ENCODE data around the gene ZBTB26.
"Not testable (repeated sequence)": the region's sequence is repeated elsewhere in the genome, so short reads cannot be mapped to it uniquely, and the experiment has no call there.

Gene ZBTB26

DNA sequence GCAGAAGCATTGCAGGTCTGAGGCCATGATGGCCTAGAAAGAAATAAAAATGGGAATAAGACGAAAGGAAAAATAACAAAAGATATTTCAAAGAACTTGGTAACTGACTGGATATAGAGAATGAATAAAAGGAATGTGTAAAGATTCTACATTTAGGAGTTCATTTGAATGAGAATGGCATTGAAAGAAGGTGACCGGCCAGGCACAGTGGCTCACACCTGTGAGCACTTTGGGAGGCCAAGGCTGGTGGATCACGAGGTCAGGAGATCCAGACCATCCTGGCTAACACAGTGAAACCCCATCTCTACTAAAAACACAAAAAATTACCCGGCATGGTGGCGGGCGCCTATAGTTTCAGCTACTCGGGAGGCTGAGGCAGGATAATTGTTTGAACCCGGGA, 8.6 kb downstream of the ZBTB26 start:
- no peak for DNase-seq

DNA sequence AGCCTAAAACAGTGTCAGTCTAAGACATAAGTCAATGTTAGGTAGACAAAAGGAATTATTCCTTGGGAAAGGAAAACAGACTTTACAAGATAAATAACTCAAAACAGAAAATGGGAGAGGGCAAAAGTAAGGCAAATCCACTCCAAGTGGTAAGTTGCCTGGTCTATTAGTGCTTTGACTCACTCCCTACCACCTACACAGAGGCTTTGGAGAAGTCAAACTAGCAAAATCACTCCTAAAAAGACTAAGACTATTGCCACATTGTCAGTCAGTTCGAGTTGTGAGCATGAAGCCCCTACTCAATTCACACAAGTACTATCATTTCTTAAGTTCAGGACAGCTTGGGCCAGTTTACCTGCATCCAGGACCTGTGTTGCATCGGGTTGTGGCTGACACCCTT, 13.0 kb downstream of the ZBTB26 start:
- no peak for DNase-seq

DNA sequence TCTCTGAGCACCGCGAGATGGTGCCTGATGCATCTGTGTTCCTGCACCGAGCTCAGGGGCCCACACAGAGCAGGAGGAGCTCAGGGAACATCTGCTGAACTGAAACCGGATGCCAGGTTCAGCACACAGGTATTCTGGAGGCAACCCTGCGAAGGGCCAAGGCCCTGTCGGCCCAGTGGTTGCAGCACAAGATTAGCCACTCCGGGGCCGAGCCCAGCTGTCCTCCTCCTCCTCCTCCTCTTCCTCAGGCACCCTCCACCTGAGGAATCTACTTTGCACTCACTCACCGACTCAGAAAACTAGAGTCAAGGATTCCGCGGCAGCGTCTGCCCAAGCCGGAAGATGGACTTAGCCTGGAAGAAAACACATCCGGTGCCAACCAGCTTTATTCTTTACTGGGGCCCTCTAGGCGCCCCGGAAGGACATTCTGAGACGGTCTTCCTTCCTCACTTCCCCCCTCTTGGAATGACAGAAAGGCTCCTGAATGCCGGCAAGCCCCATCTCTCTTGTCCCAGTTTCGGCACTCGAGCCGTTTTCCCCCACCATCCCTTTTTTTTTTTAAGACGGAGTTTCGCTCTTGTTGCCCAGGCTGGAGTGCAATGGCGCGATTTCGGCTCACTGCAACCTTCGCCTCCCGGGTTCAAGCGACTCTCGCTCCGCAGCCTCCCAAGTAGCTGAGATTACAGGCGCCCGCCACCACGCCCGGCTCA, 18.2 kb downstream of the ZBTB26 start, which contains the start of gene ZBTB6:
ZBTB6 (minus strand) TSS at position 360 of the 710 bp plus-strand sequence. CDS start 1,251 bp downstream, outside the sequence.
- DNase-seq, result peak; percentile 63 to 94

DNA sequence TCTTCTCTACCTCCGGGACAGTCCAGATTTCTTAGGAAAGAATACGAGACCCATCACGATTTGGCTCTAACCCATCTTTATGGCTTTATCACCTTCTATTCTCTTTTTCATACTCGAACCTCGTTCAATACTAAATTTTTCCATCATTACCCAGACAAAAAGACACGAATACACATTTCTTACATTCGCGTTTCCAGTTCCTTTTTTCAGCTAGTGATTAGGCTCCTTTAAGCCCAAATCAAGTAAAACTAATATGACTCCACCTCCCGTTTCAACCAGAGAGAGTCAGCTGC, 18.7 kb downstream of the ZBTB26 start:
- DNase-seq, result no peak

DNA sequence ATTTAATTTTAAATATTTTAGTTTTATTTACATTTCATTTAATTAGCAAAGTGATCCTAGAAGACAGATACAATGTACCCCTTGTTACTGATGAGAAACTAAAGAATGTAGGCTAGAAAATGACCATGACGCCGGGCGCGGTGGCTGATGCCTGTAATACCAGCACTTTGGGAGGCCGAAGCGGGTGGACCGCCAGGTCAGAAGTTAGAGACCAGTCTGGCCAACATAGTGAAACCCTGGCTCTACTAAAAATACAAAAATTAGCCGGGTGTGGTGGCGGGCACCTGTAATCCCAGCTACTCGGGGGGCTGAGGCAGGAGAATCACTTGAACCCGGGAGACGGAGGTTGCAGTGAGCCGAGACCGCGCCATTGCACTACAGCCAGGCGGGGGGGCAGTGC, 25.2 kb downstream of the ZBTB26 start:
- not testable (repeated sequence) for DNase-seq

DNA sequence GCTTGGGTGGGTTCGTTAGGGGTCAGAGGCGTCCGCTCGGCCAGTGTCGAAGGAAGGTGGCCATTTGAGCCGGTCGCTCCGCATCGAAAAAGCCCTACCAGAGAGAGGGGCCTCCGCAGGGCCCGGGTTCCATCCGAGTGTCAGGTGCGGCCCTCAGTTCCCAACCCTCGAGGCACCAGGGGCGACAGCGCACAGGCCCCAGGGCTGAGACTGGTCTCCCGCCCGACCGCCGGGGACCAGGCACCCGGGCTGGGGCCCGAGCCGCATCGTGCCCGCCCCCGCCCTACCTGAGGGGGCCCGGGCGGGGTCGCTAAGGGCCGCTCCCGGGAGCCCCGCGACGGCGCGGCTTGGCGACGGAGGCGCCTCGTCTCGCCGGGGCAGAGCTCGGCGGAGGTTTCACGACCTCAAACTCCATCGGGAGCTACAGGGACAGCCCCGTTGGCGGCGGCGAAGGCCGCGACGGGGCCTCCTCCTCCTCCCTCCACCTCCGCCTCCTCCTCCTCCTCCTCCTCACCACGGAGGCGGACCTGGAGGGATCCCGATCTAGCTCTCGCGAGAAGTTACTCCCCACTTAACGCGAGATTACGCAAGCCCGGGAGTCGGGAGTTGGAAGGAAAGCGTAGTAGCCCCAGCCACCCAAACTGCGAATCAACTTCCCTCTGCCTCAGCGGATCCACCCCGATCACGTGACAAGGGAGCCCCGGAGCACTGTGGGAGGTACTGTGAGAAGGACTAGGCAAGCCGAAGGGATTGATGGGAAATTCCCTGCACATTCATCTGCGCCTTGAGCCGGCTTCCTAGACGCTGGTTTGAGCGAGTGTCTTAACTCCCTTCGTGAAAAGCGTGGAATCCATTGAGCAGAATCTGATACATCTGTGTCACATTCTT, 26.2 kb downstream of the ZBTB26 start, which contains the start of gene RC3H2:
RC3H2 (minus strand) TSS at position 537 of the 888 bp plus-strand sequence. CDS start 7,850 bp downstream, outside the sequence.
- peak; percentile 100 for DNase-seq

DNA sequence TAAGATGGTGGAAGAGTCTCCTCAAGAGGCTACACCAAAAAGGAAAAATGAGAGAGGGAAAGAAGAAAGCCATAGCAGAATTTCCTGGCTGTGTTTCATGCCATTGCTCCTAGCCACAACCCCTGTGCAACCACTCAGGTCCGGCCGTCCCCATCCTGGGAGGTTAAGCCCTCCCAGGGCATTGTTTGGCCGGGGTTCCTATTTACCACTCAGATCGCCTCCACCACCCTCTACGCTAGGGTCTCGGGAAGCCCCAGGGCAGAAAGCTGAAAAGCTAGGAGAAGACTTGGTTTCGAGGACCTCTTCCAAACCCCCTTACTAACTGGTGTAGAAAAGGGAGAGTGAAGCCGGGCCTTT, 26.9 kb downstream of the ZBTB26 start:
- peak; percentile 32 to 68 for DNase-seq

DNA sequence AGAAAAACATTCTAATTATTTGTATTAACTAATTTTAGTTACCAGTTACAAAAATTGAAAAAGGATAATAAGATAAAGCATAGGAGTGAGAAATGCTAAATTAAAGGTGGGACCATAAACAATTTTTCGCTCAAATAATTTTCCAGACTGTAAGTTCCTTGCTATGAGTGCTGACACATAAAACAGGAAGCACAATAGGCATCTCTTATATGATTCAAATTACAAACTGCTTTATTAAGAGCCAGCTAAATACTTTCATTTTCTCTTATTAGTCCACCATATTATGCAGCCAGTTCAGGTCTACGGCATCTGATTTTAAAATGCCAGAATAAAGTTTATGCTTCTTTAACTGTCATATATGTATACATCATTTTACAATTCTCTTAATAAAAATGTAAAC, 30.5 kb downstream of the ZBTB26 start:
- DNase-seq, result no peak

DNA sequence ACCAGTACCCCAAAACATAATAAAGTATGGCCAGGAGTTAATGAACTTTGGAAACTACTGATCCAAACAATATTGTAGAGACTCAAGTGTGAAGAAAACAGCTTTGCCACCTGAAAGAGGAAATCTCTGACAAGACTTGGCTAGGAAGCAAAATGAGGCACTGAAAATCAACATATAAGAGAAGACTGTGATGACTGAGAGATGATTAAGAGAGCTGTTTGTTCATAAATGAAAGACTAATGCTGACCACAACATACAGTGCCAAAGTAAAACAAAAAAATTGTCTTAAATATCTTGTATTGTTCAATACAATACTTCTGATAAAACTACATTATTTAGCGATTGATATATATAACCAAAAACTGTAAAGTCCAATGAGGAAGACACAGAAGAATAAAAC, 33.3 kb downstream of the ZBTB26 start:
- DNase-seq, result no peak

DNA sequence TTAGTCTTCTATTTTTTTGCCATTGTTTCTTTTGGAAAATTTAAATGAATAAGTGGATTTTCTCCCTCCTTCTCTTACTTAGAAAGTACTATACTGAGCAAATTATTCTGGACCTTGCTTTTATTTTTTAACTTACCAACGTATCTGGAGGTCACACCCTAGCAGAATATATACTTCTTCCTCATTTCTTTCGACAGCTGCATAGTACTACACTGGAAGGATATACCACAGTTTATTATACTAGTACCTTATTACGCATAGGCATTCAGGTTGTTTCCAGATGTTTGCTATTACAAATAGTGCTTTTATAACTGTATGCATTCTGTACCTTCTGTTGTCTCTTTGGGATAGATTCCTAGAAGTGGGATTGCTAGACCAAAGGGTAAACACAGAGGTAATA, 42.8 kb downstream of the ZBTB26 start:
- DNase-seq, result no peak

DNA sequence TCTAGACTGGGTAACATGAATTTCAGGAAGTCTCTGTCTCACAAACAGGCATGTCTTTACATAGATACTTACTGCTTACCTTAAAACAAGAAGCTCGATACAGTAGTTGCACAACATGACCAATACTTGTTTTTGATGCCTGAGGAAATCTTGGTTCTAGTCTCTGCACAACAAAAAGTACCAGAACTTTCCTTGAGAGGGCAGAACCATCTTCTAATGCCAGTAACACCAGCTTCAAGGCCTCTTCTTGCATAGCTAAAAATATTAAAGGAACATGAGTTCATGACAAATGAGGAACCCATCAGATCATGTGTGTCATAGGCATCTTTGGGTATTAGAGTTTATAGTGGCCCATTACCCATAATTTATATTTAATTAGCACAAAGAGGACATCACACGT, 48.2 kb downstream of the ZBTB26 start:
- DNase-seq, result no peak

DNA sequence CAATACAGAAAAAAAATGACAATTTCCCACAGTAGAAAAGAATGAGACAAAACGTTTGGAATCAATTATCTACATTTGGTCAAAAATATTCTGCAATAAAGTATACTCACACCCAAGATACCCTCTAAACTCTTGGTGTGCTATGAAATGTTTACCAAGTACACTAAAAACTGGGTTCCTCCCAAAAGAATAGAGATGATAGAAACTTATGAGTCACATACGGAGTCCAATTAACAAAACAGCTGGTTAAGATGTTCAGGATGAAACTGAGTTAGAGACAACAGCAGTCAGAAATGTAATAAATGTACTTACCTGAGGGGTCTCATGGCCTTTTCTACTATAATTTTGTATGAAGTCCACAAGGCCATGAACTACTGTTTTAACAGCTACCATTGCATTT, 51.9 kb downstream of the ZBTB26 start:
- no peak for DNase-seq

DNA sequence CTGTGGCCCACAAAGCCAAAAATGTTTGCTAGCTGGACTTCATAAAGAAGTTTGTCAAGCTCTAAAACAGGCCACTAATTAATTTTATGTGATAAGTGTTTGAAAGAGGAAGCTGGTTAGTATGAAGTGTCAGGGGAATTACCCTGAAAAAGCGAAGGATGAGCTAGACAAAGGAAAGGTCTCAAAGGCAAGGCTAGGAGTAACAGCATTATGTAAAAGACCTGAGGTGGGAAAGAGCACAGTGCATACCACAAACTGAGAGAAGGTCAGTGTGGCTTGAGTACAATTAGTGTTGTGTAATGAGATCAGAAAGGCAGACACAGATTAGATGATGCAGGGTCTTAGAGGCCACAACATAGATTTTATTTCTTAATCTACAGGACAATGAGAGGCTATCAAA, 55.8 kb downstream of the ZBTB26 start:
- DNase-seq, result no peak

DNA sequence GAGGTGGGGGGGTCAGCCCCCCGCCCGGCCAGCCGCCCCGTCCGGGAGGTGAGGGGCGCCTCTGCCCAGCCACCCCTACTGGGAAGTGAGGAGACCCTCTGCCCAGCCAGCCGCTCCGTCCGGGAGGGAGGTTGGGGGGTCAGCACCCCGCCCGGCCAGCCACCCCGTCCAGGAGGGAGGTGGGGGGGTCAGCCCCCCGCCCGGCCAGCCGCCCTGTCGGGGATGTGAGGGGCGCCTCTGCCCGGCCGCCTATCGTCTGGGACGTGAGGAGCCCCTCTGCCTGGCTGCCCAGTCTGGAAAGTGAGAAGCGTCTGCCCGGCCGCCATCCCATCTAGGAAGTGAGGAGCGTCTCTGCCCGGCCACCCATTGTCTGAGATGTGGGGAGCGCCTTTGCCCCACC, 64.0 kb downstream of the ZBTB26 start:
- not testable (repeated sequence) for DNase-seq

DNA sequence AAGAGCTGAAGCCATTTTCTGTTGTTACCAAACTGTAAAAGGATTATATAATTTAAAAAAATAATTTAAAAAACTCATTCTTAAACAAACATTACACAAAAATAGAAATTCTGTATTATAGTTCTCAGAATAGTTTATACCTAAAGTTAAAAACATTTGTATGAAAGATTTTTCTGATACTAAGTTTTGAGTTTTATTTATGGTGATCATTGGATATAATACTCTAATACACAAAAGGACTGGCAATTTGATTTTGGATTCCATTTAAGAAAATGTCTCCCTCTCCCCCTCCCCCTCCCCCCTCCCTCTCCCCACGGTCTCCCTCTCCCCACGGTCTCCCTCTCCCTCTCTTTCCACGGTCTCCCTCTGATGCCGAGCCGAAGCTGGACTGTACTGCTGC, 65.2 kb downstream of the ZBTB26 start:
- no peak for DNase-seq
